Esophagus muscularis mucosa (tissue), 4 donors: ENCODE data around the gene RMND1. TPM values are rescaled to one million over a fixed set of nuclear protein-coding genes. Genes with fewer than 3 reads are reported as not detected.

Experiments
- DNase-seq: peaks from one replicate; pipeline ENCODE4 v3.0.0-alpha.2; 2017; ENCODE audit errors: extremely low spot score
- H3K27ac ChIP-seq, 4 donors: fragments of 200-600 bp; sonication (generic); replicated peaks in 1 of 4; 1 replicate in 3 of 4; 2 replicates in 1 of 4; pipeline ENCODE4 v1.5.1; 2016 to 2019; ENCODE audit warnings: mild to moderate bottlenecking in 1 of 4
- H3K27me3 ChIP-seq, 4 donors: fragments of 200-600 bp; sonication (generic); one replicate each; pipeline versions ENCODE4 v1.5.1 to v1.6.0; 2016 to 2019
- H3K36me3 ChIP-seq, 4 donors: fragments of 200-600 bp; sonication (generic); one replicate each; pipeline ENCODE4 v1.5.1; 2016 to 2019
- H3K4me1 ChIP-seq, 4 donors: fragments of 200-600 bp; sonication (generic); one replicate each; pipeline ENCODE4 v1.5.1; 2016 to 2019
- H3K4me3 ChIP-seq, 4 donors: fragments of 200-600 bp; sonication (generic); 1 replicate in 2 of 4; 2 replicates in 2 of 4; pipeline ENCODE4 v1.5.1; 2016 to 2019; ENCODE audit warnings: mild to moderate bottlenecking in 4 of 4, moderate library complexity in 1 of 4
- H3K9me3 ChIP-seq, 4 donors: fragments of 200-600 bp; sonication (generic); 1 replicate in 3 of 4; 2 replicates in 1 of 4; pipeline ENCODE4 v1.5.1; 2016 to 2019
- EP300 ChIP-seq: sonication (generic); formaldehyde crosslinking; IDR thresholded peaks from one replicate; pipeline ENCODE4 v1.6.1; 2017; ENCODE audit warnings: antibody characterized with exemption
- POLR2A ChIP-seq: fragments of 450-650 bp; IDR thresholded peaks from one replicate; pipeline ENCODE4 v1.6.1; 2017; ENCODE audit warnings: antibody characterized with exemption, moderate library complexity, mild to moderate bottlenecking, low read depth
- POLR2AphosphoS5 ChIP-seq, 2 donors: sonication (generic); formaldehyde crosslinking; IDR thresholded peaks; one replicate each; pipeline ENCODE4 v1.6.1; 2017; ENCODE audit warnings: antibody characterized with exemption in 2 of 2
- WGBS: methylation state at CpG from one replicate; pipeline ENCODE4 v1.1.5; 2018; 5-methylcytosine and 5-hydroxymethylcytosine counted together
- intact Hi-C: fragments of 100-400 bp; cut with DNase I; formaldehyde crosslinking; loops from one replicate; pipeline ENCODE4 v1.15.1; 2023
- total RNA-seq, 4 donors: library from RNA; depleted of rRNA; stranded (reverse); fragments of >200 nt; gene quantifications; one replicate each; pipeline versions ENCODE4 v1.1.0 to v1.2.1, GENCODE V29; 2016
- TF ChIP-seq, protein P1 (sequence below), 3 experiments: fragments of 200-600 bp in 2 of 3; fragments of 450-650 bp in 1 of 3; sonication (generic) in 2 of 3; IDR thresholded peaks; one replicate each; pipeline ENCODE4 v1.5.1; 2017 to 2019; ENCODE audit warnings: antibody characterized with exemption in 3 of 3, mild to moderate bottlenecking in 2 of 3, moderate library complexity in 1 of 3

The RMND1 gene
- total RNA-seq, 4 donors from 2014 or later = 9.9 to 18.7 (median 12.1) TPM

DNA sequence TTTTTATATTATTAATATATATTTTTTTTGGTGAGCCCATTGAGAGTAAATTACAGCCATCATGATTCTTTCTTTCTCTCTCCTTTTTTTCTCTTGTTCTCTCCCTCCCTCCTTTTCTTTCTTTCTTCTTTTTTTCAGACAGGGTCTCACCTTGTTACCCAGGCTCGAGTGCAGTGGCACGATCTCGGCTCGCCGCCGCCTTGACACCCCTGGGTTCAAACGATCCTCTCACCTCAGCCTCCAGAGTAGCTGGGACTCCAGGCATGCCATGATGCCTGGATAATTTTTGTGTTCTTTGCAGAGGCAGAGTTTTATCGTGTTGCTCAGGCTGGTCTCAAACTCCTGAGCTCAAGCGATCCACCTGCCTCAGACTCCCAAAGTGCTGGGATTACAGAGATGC, 43.5 kb upstream of the RMND1 start:
- TF ChIP-seq POLR2A (no peak), EP300 (no peak), POLR2AphosphoS5 (IDR thresholded peaks at IDR 0.05) (no peak)
- TF ChIP-seq, protein P1, sequence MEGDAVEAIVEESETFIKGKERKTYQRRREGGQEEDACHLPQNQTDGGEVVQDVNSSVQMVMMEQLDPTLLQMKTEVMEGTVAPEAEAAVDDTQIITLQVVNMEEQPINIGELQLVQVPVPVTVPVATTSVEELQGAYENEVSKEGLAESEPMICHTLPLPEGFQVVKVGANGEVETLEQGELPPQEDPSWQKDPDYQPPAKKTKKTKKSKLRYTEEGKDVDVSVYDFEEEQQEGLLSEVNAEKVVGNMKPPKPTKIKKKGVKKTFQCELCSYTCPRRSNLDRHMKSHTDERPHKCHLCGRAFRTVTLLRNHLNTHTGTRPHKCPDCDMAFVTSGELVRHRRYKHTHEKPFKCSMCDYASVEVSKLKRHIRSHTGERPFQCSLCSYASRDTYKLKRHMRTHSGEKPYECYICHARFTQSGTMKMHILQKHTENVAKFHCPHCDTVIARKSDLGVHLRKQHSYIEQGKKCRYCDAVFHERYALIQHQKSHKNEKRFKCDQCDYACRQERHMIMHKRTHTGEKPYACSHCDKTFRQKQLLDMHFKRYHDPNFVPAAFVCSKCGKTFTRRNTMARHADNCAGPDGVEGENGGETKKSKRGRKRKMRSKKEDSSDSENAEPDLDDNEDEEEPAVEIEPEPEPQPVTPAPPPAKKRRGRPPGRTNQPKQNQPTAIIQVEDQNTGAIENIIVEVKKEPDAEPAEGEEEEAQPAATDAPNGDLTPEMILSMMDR (IDR thresholded peaks at IDR 0.05) = no peak

DNA sequence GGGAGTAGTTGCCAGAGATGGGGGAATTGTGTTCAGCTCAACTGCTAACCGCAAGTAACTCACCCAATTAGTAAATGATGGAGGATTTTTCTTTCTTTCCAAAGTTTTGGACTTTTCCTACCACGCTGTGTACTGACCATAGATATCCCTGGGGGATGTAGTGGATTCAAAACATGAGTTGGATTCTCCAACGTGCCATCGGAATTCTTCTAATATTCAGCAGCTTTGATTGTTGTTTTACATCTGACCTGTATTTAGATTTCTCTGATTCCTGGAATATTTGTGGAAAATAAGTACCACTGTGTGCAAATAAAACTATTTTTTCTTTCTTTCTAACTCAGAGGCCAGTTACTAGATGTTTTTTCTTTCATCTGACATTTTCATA, 43.0 kb upstream of the RMND1 start:
- Histone ChIP-seq H3K4me3 (peak overlapping the region; percentile 59 to 72 (median 66)), H3K36me3 (no peaks in the 10 kb centered on the region), H3K9me3 (no peaks in the 10 kb centered on the region), H3K4me1 (peaks cover 10 to 23% (median 18%) of the 10 kb centered on the region in 4 donors), H3K27me3 (peaks cover 0 to 39% (median 1%) of the 10 kb centered on the region in 4 donors), H3K27ac (no peak overlapping the region)
- DNase-seq = no peak
- intact Hi-C loops = no loop called here
- WGBS = 40% methylated on average over 4 of the region's 4 CpGs
- TF ChIP-seq EP300 (no peak), POLR2A (no peak), POLR2AphosphoS5 (IDR thresholded peaks at IDR 0.05) (no peak)
- TF ChIP-seq, protein P1 (IDR thresholded peaks at IDR 0.05) = no peak

More for the DNA sequence above, 43.5 kb upstream of the RMND1 start:
- 90% methylated on average over 9 of the region's 9 CpGs for WGBS
- Histone ChIP-seq H3K4me3 (no peak overlapping the region), H3K27ac (no peak overlapping the region), H3K4me1 (peaks cover 10 to 23% (median 18%) of the 10 kb centered on the region in 4 donors), H3K9me3 (no peaks in the 10 kb centered on the region), H3K36me3 (no peaks in the 10 kb centered on the region), H3K27me3 (peaks cover 0 to 39% (median 1%) of the 10 kb centered on the region in 4 donors)
- intact Hi-C loops = no loop called here
- no peak for DNase-seq

DNA sequence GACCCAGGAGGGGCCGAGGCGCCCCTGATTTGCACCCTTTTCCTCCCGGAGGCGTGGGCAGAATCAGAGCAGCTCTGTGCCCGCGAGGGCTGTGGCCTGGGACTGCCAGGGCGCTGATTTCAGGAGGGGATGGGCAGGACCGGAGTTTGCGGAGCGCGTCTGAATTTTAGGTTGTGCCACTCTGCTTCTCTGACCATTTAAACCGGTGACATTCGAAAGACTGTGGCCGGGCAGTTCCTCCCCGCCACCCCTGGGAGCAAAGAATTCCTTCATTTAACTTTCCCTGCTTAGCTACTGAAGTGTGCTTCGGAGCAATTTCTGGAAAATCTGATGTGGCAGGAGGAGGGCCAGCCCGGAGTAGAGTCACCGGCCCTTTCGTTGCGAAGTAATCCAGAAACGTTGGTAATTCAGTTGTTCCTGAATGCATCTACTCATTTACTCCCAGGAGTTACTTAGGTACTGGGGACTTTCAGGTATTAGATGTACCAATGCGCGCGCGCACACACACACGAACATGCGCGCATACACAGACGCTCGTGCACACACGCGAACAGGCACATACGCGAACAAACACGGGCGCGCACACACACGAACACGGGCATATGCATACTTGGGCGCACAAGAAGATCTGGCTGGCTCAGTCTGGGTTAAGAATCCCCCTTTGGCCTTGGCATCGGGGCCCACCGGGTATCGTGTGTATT, 42.5 kb upstream of the RMND1 start:
- whole genome bisulfite sequencing = 3% methylated on average over 22 of the region's 43 CpGs
- Histone ChIP-seq H3K9me3 (no peaks in the 10 kb centered on the region), H3K27me3 (peaks cover 0 to 39% (median 1%) of the 10 kb centered on the region in 4 donors), H3K27ac (peak overlapping the region; percentile 12 to 65 (median 58)), H3K4me3 (peak overlapping the region; percentile 59 to 72 (median 66)), H3K36me3 (no peaks in the 10 kb centered on the region), H3K4me1 (peaks cover 10 to 23% (median 18%) of the 10 kb centered on the region in 4 donors)
- no peak for TF ChIP-seq POLR2A
- TF ChIP-seq EP300 = no peak
- no peak for TF ChIP-seq POLR2AphosphoS5 (IDR thresholded peaks at IDR 0.05)
- TF ChIP-seq, protein P1 (IDR thresholded peaks at IDR 0.05) = no peak
- DNase-seq = no peak
- intact Hi-C loops = no loop called here

DNA sequence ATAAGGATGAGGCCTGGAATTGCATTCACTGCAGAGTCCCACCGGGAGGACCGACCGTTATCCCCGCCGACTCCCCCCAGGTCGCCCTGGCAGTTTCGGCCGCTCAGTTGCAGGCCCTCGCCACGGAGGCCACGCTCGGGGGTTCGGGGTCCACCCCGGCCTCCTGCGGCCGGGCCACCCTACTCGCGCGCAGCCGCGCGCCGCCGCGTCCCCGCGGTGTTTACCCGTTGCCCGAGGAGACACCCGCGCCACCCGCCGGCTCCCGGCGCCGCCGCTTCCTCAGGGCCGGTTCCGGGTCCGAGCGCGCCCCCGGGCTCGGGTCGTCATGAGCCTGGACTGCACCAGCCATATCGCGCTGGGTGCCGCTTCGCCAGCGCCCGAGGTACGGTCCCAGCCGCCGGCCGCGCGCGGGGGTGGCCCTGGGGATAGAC, 41.9 kb upstream of the RMND1 start, which contains the start of gene CCDC170:
TSS of gene CCDC170 (plus strand) at position 214 of the 431 bp plus-strand sequence. CDS start at position 326, 112 bp downstream.
- peaks cover 0 to 39% (median 1%) of the 10 kb centered on the region in 4 donors for H3K27me3 ChIP-seq
- no CpG with 5 or more reads among the region's 58 CpGs for WGBS
- H3K27ac ChIP-seq = peak within 1 kb of the TSS; percentile 12 to 65 (median 58)
- no peaks in the 10 kb centered on the region for H3K36me3 ChIP-seq
- peaks cover 10 to 23% (median 18%) of the 10 kb centered on the region in 4 donors for H3K4me1 ChIP-seq
- DNase-seq = no peak
- TF ChIP-seq, protein P1 (IDR thresholded peaks at IDR 0.05) = no peak
- no peak for TF ChIP-seq POLR2AphosphoS5 (IDR thresholded peaks at IDR 0.05)
- TF ChIP-seq EP300 = no peak
- no peak for TF ChIP-seq POLR2A
- intact Hi-C loops = no loop called here
- H3K4me3 ChIP-seq = peak within 1 kb of the TSS; percentile 59 to 72 (median 66)
- H3K9me3 ChIP-seq = no peaks in the 10 kb centered on the region
